HUES6 (cell line): ENCODE data around the gene SCMH1.
A peak's percentile ranks its signal among the peaks of the same experiment; 100 is the strongest.
"Not testable (repeated sequence)": the region's sequence is repeated elsewhere in the genome, so short reads cannot be mapped to it uniquely, and the experiment has no call there.

ENCODE experiments used
- H3K27ac ChIP-seq: 2 replicates; pipeline ENCODE4 v1.7.0; 2013; ENCODE audit warnings: low read depth, mild to moderate bottlenecking, low read length, inconsistent platforms
- H3K27me3 ChIP-seq: 2 replicates; pipeline ENCODE4 v1.6.1; 2013; ENCODE audit warnings: low read length; ENCODE audit not compliant: control insufficient read depth, insufficient read depth
- H3K36me3 ChIP-seq: 2 replicates; pipeline ENCODE4 v1.6.1; 2013; ENCODE audit warnings: low read length; ENCODE audit not compliant: control insufficient read depth, insufficient read depth
- H3K4me1 ChIP-seq: 2 replicates; pipeline ENCODE4 v1.6.1; 2013; ENCODE audit warnings: low read length; ENCODE audit not compliant: control insufficient read depth, insufficient read depth
- H3K4me3 ChIP-seq: 2 replicates; pipeline ENCODE4 v1.5.1; 2013; ENCODE audit warnings: low read depth, low read length
- H3K9ac ChIP-seq: one replicate; pipeline ENCODE4 v1.6.1; 2013; ENCODE audit warnings: mild to moderate bottlenecking, low read length
- H3K9me3 ChIP-seq: 2 replicates; pipeline ENCODE4 v1.6.1; 2013; ENCODE audit warnings: low read depth, low read length; ENCODE audit not compliant: control insufficient read depth, insufficient read depth

Gene SCMH1

DNA sequence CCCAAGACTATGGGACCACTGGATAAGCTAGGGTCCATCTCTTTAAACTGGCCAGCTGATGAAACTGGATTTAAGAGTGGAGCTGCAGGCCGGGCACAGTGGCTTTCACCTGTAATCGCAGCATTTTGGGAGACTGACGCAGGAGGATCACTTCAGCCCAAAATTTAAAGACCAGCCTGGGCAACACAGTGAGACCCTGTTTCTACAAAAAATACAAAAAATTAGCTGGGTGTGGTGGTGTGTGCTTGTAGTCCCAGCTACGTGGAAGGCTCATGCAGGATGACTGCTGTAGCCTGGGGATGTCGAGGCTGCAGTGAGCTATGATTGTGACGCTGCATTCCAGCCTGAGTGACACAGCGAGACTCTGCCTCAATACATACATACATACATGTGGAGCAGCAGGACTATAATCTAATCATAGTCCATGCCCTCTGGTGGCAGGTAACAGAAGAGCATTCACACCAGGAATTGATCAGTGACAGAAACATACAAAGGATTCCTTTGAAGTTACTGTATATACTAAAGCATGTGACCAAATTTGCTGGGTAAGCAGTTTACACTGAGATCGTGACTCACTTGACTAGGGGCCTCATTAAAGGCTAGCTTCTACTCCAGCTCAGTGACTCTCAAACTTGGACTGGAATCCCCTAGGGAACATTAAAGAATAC is 119.1 kb downstream of the SCMH1 start:
- Histone ChIP-seq H3K36me3 (no peaks in the 10 kb centered on the region), H3K4me3 (no peak overlapping the region), H3K27ac (no peak overlapping the region), H3K4me1 (no peaks in the 10 kb centered on the region), H3K27me3 (no peaks in the 10 kb centered on the region), H3K9ac (no peak overlapping the region), H3K9me3 (no peaks in the 10 kb centered on the region)

DNA sequence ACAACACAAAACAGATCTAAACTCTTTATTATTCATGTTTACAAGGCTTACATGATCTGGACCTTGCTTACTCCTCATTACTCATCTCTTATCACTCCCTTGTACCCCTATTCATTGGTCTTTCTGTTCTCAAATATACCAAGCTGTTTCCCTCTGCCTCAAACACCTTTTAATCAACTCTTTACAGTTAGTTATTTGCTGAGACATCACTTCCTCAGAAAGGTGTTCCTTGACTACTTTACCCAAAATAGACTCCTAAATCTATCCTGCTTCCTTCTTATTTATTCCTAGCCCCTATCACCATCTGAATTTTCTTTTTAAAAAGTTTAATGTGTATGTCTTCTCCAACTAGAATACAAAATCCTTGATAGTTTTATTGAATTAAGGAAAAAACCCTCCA is 120.0 kb downstream of the SCMH1 start:
- no peak overlapping the region for H3K4me3 ChIP-seq
- H3K27me3 ChIP-seq, result no peaks in the 10 kb centered on the region
- H3K9me3 ChIP-seq, result no peaks in the 10 kb centered on the region
- no peak overlapping the region for H3K27ac ChIP-seq
- H3K4me1 ChIP-seq, result no peaks in the 10 kb centered on the region
- H3K9ac ChIP-seq, result no peak overlapping the region
- H3K36me3 ChIP-seq, result no peaks in the 10 kb centered on the region

DNA sequence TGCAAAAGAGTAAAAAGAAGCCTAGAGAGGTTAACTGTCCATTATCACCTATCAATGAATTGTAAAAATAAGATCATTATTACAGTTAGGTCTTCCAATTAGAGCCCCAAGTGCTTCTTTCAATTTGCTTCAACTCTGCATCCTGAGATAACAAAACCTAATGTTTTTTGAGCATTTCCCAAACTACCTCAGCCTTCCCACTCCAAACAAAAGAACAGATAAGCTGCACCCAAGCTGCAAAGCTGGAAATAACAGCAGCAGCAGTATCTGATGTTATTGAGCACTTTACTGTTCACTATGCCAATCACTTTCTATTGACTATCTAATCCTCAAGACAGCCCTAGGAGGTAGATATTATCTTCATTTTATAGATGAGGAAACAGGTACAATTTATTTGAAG is 123.5 kb downstream of the SCMH1 start:
- H3K9ac ChIP-seq, result no peak overlapping the region
- H3K36me3 ChIP-seq, result no peaks in the 10 kb centered on the region
- no peaks in the 10 kb centered on the region for H3K9me3 ChIP-seq

DNA sequence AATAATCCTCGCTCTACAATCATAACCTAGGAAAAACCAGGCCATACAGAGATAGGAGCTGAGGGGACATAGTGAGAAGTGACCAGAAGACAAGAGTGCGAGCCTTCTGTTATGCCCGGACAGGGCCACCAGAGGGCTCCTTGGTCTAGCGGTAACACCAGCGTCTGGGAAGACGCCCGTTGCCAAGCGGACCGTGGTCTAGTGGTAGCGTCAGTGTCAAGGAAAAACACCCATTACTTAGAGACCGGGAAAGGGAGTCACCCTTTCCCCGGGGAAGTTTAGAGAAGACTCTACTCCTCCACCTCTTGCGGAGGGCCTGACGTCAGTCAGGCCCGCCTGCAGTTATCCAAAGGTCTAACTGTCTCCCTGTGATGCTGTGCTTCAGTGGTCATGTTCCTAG is 124.9 kb downstream of the SCMH1 start:
- H3K27me3 ChIP-seq, H3K4me1 ChIP-seq, H3K36me3 ChIP-seq, H3K9ac ChIP-seq, H3K27ac ChIP-seq, H3K4me3 ChIP-seq, H3K9me3 ChIP-seq: not testable (repeated sequence)

More for the DNA sequence above, 123.5 kb downstream of the SCMH1 start:
- H3K27ac ChIP-seq, result no peak overlapping the region
- H3K4me3 ChIP-seq, result no peak overlapping the region
- H3K27me3 ChIP-seq, result no peaks in the 10 kb centered on the region
- no peaks in the 10 kb centered on the region for H3K4me1 ChIP-seq

DNA sequence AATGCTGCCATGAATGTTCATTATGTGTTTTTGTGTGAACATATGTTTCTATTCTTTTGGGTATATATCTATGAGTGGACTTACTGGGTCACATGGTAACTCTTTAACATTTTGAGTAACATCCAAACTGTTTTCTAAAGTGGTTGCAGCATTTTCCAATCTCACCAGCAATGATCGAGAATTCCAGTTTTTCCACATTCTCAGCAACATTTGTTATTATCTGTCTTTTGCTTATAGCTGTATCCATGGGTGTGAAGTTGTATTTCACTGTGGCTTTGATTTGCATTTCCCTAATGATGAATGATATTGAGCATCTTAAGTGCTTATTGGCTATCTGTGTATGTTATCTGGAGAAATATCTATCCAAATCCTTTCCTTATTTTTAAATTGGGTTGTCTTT is 131.4 kb downstream of the SCMH1 start:
- no peak overlapping the region for H3K4me3 ChIP-seq
- no peak overlapping the region for H3K9ac ChIP-seq
- H3K27me3 ChIP-seq, result no peaks in the 10 kb centered on the region
- no peaks in the 10 kb centered on the region for H3K9me3 ChIP-seq
- H3K36me3 ChIP-seq, result peaks cover 5% of the 10 kb centered on the region
- no peak overlapping the region for H3K27ac ChIP-seq
- H3K4me1 ChIP-seq, result peaks cover 5% of the 10 kb centered on the region

DNA sequence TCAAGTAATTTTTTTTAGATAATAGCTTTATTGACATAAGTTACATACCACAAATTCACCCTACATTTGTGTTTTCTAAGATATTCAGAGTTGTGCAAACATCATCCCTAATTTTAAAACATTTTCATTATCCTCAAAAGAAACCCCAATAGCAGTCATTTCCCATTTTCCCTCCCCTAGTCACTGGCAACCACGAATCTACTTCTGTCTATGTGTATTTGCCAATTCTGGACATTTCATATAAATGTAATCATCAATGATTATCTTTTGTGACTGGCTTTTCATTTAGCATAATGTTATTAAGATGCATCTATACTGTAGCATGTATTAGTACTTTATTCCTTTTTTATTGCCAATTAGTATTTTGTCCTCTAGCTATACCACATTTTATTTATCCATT is 131.8 kb downstream of the SCMH1 start:
- Histone ChIP-seq H3K4me1 (peaks cover 5% of the 10 kb centered on the region), H3K27ac (no peak overlapping the region), H3K9ac (no peak overlapping the region), H3K9me3 (no peaks in the 10 kb centered on the region), H3K36me3 (peaks cover 5% of the 10 kb centered on the region), H3K27me3 (no peaks in the 10 kb centered on the region), H3K4me3 (no peak overlapping the region)

DNA sequence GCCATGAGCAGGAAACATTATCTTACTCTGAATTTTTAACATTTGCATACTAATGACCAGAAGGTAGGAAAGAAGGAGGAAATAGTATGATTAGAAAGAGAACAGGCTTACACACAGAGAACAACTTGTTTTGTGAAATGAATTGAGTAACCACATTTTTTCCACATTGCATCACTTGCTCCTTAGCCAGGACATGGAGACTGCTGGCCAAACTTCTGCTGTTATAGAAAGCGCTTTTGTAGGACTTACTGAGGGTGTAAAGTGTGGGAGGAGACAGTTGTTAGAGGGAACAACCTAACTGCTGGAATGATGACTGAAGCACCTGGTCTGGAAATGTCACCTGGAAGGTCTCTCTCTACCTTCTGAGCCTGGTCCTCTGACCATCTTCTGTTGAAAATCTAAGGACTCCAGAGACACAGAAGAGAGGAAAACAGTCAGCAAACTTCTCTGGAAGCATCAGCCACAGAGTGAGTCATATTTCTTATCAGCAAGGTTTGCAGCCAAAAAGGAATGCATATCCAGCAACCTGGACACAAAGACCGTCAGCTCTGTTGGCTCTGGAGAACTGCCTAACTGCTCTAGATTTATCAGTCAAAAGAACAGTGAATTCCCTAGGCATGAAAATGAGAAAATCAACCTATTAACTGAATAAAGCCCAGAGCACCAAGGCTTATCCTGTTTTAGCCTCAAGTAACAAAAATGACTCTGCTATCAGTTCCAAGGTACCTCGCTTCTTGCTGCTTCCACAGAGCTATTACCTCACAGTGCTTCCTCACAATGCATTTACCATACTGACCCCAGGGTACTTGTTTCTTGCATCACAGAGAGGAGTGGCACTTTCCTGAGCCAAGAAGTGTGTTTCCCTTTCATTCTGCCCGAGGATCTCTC is 132.6 kb downstream of the SCMH1 start:
- H3K9ac ChIP-seq, result no peak overlapping the region
- H3K27me3 ChIP-seq, result no peaks in the 10 kb centered on the region
- H3K36me3 ChIP-seq, result peaks cover 5% of the 10 kb centered on the region
- no peaks in the 10 kb centered on the region for H3K9me3 ChIP-seq
- peaks cover 5% of the 10 kb centered on the region for H3K4me1 ChIP-seq
- H3K4me3 ChIP-seq, result no peak overlapping the region
- H3K27ac ChIP-seq, result 0 out of 2 replicates have a peak overlapping the region, but pooled peaks have one; percentile 34

DNA sequence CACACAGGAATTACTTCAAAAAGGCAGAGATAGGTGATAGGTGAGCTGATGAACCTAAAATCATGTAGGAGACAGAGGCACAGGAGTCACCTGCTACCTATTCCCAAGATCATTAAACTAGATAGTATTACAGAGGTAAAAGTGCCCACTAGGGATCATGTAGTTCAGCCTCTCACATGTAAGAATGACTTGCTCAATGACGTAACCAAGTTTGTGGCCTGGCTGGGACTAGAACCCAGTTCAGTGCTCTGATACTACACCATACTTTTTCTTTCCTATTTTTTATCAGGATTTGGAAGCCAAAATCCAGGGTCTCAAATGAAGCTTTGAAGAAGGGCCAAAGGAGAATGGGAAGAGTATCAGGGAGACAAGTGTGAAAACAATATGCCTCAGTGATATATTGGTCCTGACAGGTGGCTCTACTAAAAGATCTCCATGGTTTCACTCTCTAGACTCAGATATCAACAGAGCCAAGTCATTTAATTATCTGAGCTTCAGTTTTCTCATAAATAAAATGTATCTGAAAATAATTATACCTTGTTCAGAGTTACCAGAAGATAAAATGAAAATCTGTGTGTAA is 133.3 kb downstream of the SCMH1 start:
- H3K4me3 ChIP-seq, result no peak overlapping the region
- H3K4me1 ChIP-seq, result peaks cover 5% of the 10 kb centered on the region
- H3K36me3 ChIP-seq, result peaks cover 5% of the 10 kb centered on the region
- H3K27ac ChIP-seq, result no peak overlapping the region
- no peak overlapping the region for H3K9ac ChIP-seq
- H3K27me3 ChIP-seq, result no peaks in the 10 kb centered on the region
- no peaks in the 10 kb centered on the region for H3K9me3 ChIP-seq

DNA sequence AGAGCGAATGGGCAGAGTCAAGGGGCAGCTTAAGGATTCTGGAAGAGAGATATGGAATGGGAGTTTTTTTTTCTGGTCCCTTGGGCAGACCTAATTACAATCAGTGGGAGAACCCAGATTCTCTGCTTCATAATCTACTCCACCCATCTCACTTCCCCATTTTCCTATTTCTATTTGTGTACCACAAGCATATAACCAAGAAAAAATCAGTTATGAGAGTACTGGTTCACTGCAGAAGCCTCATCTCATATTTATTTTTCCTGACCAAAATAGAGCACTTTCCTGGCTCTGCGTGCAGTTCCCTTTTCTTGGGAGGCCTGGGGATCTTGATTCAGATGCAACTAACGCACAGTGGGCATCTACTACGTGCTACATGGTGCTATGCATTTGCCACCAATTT is 138.3 kb downstream of the SCMH1 start:
- Histone ChIP-seq H3K4me1 (no peaks in the 10 kb centered on the region), H3K27ac (no peak overlapping the region), H3K9me3 (no peaks in the 10 kb centered on the region), H3K9ac (no peak overlapping the region), H3K27me3 (no peaks in the 10 kb centered on the region), H3K4me3 (no peak overlapping the region), H3K36me3 (no peaks in the 10 kb centered on the region)

DNA sequence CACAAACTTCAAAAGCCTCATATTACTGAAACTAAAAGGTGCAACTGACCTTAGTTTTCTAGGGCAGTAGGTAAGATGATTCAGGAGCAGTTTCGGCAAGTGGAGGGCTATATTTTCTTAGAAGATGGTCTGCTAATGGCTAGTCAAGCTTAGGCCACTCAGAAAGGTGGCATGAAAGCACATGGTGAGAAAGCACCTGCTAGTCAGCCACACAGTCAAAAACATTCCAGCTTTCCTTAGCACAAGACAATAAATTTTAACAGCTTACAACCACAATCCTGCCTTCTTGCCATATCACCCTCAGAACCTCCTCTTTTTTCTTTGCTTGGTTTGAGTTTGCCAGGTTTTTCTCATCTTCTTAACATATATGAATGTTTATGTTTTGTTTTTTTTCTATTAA is 139.5 kb downstream of the SCMH1 start:
- H3K4me3 ChIP-seq, result no peak overlapping the region
- H3K36me3 ChIP-seq, result no peaks in the 10 kb centered on the region
- no peak overlapping the region for H3K9ac ChIP-seq
- H3K9me3 ChIP-seq, result no peaks in the 10 kb centered on the region
- no peak overlapping the region for H3K27ac ChIP-seq
- no peaks in the 10 kb centered on the region for H3K27me3 ChIP-seq
- no peaks in the 10 kb centered on the region for H3K4me1 ChIP-seq

DNA sequence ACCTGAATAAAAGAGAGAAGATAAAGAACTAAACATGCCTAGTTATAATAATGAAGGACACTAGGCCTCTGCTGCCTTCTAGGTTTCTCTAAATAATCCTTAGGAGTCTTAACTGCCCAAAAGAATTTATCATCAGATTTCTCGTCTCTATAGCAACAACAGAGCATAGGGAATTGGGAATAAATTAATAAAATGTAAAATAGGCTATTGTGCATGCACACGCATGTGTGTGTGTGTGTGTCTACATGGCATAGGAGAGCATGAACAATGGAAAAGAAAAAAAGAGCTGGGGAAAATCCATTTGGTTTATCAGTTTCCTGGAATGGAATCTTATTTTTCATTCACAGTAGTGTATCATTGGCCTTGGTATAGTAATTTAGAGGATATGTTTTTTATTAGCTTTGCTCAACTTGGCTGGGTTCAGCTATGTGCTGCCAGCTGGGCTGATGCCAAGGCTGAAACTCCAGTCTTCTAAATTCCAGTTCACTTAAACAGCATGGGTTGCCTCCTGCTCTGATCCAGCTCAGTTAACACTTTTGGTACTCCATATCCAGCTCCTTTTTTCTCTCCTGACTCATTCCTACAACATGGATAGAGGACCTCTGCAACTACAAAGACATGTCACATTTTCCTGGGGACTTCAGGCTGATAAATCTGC is 140.0 kb downstream of the SCMH1 start:
- Histone ChIP-seq H3K4me1 (no peaks in the 10 kb centered on the region), H3K4me3 (no peak overlapping the region), H3K27ac (no peak overlapping the region), H3K27me3 (no peaks in the 10 kb centered on the region), H3K9me3 (no peaks in the 10 kb centered on the region), H3K36me3 (no peaks in the 10 kb centered on the region), H3K9ac (no peak overlapping the region)
